ENCODE results near the gene KDM6A.
"Not testable (repeated sequence)": the region's sequence is repeated elsewhere in the genome, so short reads cannot be mapped to it uniquely, and the experiment has no call there.

Gene KDM6A

GRCh38 chrX:44908153-44908552 is 35.2 kb downstream of the KDM6A start:
- H3K4me3 ChIP-seq (replicated peaks; ENCODE audit: low read depth, low read length): no peak overlapping the region
- no peak for DNase-seq (ENCODE audit: extremely low read depth, low read depth)
- no peak for TF ChIP-seq CTCF (IDR thresholded peaks at IDR 0.05; ENCODE audit: low read depth, low read length, missing control alignments)

- TF ChIP-seq CTCF (IDR thresholded peaks at IDR 0.05; ENCODE audit: low read depth, low read length, missing control alignments): no peak
- no peak overlapping the region for H3K4me3 ChIP-seq (replicated peaks; ENCODE audit: low read depth, low read length)
- DNase-seq (ENCODE audit: extremely low read depth, low read depth): no peak
Observed at GRCh38 chrX:44908827-44909226, 35.8 kb downstream of the KDM6A start.

- not testable (repeated sequence) for DNase-seq (ENCODE audit: extremely low read depth, low read depth); H3K4me3 ChIP-seq (replicated peaks; ENCODE audit: low read depth, low read length)
Observed at GRCh38 chrX:44910508-44910907, 37.5 kb downstream of the KDM6A start.

GRCh38 chrX:44911074-44911600 is 38.1 kb downstream of the KDM6A start:
- DNase-seq (ENCODE audit: extremely low read depth, low read depth): not testable (repeated sequence)

GRCh38 chrX:44913656-44914531 is 40.9 kb downstream of the KDM6A start:
- TF ChIP-seq CTCF (IDR thresholded peaks at IDR 0.05; ENCODE audit: low read depth, low read length, missing control alignments): no peak
- no peak for DNase-seq (ENCODE audit: extremely low read depth, low read depth)

More at GRCh38 chrX:44911074-44911600, 38.1 kb downstream of the KDM6A start:
- not testable (repeated sequence) for H3K4me3 ChIP-seq (replicated peaks; ENCODE audit: low read depth, low read length)

GRCh38 chrX:44914532-44915198 is 41.7 kb downstream of the KDM6A start:
- no peak for DNase-seq (ENCODE audit: extremely low read depth, low read depth)
- H3K4me3 ChIP-seq (replicated peaks; ENCODE audit: low read depth, low read length): no peak overlapping the region
- no peak for TF ChIP-seq CTCF (IDR thresholded peaks at IDR 0.05; ENCODE audit: low read depth, low read length, missing control alignments)

More at GRCh38 chrX:44913656-44914531, 40.9 kb downstream of the KDM6A start:
- no peak overlapping the region for H3K4me3 ChIP-seq (replicated peaks; ENCODE audit: low read depth, low read length)

- no peak overlapping the region for H3K4me3 ChIP-seq (replicated peaks; ENCODE audit: low read depth, low read length)
- TF ChIP-seq CTCF (IDR thresholded peaks at IDR 0.05; ENCODE audit: low read depth, low read length, missing control alignments): no peak
- no peak for DNase-seq (ENCODE audit: extremely low read depth, low read depth)
Observed at GRCh38 chrX:44915361-44915868, 42.4 kb downstream of the KDM6A start.

Data from HFF-Myc (cell line).